Activated CD4-positive, alpha-beta T cell treated with anti-CD3 and anti-CD28 coated beads, Interleukin-2, amount 10 ng/mL, durations not matched to agents 7 days and 5 days (primary cell): ENCODE measurements around the gene AGK. TPM values are rescaled to one million over a fixed set of nuclear protein-coding genes. Genes with fewer than 3 reads are reported as not detected.
"Not testable (repeated sequence)": the region's sequence is repeated elsewhere in the genome, so short reads cannot be mapped to it uniquely, and the experiment has no call there.

Experiments
- CTCF ChIA-PET: fragments of 350-600 bp; sonication (Branson Sonifier 250); formaldehyde crosslinking; loops from one replicate; lab custom pipeline; 2021; ENCODE audit warnings: antibody characterized with exemption; lab: Charles Lee
- POLR2A ChIA-PET: fragments of 350-600 bp; sonication (Branson Sonifier 250); formaldehyde crosslinking; loops from one replicate; lab custom pipeline; 2021; ENCODE audit warnings: antibody characterized with exemption; lab: Charles Lee
- DNase-seq: peaks from one replicate; pipeline ENCODE4 v3.0.0-alpha.2; 2020
- H3K27ac Mint-ChIP-seq: one replicate; pipeline ENCODE4 v1.8.0; 2021; ENCODE audit warnings: mild to moderate bottlenecking, moderate library complexity, mixed read lengths
- H3K27me3 Mint-ChIP-seq: one replicate; pipeline ENCODE4 v1.8.0; 2021; ENCODE audit warnings: mixed read lengths
- H3K36me3 Mint-ChIP-seq: one replicate; pipeline ENCODE4 v1.8.0; 2021; ENCODE audit warnings: low read depth, mixed read lengths
- H3K4me1 Mint-ChIP-seq: one replicate; pipeline ENCODE4 v1.8.0; 2021; ENCODE audit warnings: mixed read lengths
- H3K4me3 Mint-ChIP-seq: one replicate; pipeline ENCODE4 v1.8.0; 2021; ENCODE audit warnings: mild to moderate bottlenecking, moderate library complexity, mixed read lengths
- H3K9me3 Mint-ChIP-seq: one replicate; pipeline ENCODE4 v1.8.0; 2021; ENCODE audit warnings: mixed read lengths
- total RNA-seq, 2 experiments: library from RNA; stranded (reverse); gene quantifications; one replicate each; pipeline ENCODE4 v1.2.3, GENCODE V29; 2021

AGK gene
- total RNA-seq, 2 experiments from 2014 or later, result 40.7 to 42.5 TPM

DNA sequence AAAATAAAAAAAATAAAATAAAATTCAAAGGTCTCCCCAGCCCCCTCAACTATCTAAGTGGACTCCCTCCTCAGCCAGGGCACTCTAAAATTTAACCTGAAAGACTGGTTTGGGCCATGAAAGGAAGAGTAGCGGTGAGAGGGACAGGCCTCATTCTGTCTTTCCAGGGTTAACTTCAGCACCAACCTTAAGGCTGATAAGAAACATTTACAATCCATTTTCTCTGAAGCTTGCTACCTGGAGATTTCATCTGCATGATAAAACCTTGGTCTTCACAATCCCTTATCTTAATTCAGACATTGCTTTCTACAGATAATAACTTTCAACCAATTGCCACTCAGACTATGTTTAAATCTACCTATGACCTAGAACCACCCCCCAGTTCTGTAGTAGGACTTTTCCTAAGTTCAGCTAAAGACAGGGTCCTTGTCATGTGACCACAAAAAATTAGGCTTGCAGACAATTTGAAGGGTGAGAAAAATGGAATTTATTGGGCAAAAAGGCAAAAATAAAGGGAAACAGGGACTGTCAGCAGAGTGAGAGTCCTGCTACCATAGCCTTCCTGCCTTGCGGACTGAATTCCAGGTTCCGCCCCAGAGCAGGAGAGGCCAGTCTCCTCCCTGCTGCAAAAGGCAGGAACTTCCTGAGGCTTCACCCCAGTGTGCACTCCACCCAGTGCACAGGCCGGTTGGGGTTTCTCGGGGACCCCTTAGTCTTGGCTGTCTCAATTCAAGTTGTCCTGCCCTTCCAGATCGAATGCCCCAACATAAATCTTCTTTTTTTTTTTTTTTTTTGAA, 26.0 kb downstream of the AGK start:
- Mint-ChIP-seq H3K4me1 (no peaks in the 10 kb centered on the region), H3K36me3 (peaks cover 52% of the 10 kb centered on the region), H3K4me3 (no peak overlapping the region), H3K27me3 (no peaks in the 10 kb centered on the region), H3K27ac (no peak overlapping the region), H3K9me3 (peaks cover 29% of the 10 kb centered on the region)
- DNase-seq, result no peak
- POLR2A ChIA-PET, result no interaction called here
- CTCF ChIA-PET, result interaction anchor here (0.6 to 1.2 kb wide), 4 partner anchors 8 to 331 kb away, joined by 3 read pairs; no protein-coding TSS in a partner anchor

DNA sequence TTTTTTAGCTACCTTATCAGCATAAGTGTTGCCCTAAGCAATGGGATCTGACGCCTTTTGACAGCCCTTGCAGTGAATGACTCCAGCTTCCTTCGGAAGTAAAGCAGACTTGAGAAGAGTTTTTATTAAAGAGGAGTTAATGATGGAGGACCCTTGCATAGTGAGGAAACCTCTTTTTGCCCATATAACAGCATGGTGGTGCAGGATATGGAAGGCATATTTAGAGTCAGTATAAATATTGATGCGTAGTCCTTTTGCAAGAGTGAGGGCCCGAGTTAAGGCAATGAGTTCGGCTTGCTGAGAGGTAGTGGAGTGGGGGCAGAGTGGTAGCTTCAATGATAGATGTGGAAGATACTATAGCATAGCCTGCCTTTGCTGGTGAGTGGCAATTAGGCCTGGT, 28.7 kb downstream of the AGK start:
- Mint-ChIP-seq H3K9me3 (peaks cover 32% of the 10 kb centered on the region), H3K36me3 (peaks cover 53% of the 10 kb centered on the region)
- H3K27ac Mint-ChIP-seq, CTCF ChIA-PET, H3K27me3 Mint-ChIP-seq, DNase-seq, H3K4me1 Mint-ChIP-seq, H3K4me3 Mint-ChIP-seq, POLR2A ChIA-PET: not testable (repeated sequence)

DNA sequence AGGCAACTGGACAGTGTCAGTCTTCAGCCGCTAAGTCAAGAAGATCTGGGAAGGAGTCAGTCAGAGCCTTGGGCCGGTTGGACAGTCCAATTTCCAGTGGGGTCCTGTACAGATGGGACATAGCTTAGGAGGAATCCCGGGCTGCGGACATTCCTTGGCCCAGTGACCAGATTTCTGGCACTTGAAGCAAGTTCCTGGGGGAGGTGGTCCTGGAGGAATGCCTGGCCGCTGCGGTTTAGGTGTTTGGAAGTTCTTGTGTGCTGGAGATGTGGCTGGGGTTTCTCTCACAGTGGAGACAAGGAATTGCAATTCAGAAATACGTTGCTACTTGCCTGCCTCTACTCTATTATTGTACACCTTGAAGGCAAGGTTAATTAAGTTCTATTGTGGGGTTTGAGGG, 30.9 kb downstream of the AGK start:
- H3K9me3 Mint-ChIP-seq, result peaks cover 20% of the 10 kb centered on the region
- POLR2A ChIA-PET, CTCF ChIA-PET, H3K4me3 Mint-ChIP-seq, H3K27ac Mint-ChIP-seq, H3K4me1 Mint-ChIP-seq, H3K27me3 Mint-ChIP-seq, DNase-seq: not testable (repeated sequence)
- H3K36me3 Mint-ChIP-seq, result peaks cover 54% of the 10 kb centered on the region

- no peak overlapping the region for H3K4me3 Mint-ChIP-seq
- peaks cover 9% of the 10 kb centered on the region for H3K4me1 Mint-ChIP-seq
- DNase-seq, result no peak
- H3K27me3 Mint-ChIP-seq, result no peaks in the 10 kb centered on the region
- peaks cover 59% of the 10 kb centered on the region for H3K36me3 Mint-ChIP-seq
- ChIA-PET CTCF (interaction anchor here (0.9 kb wide), 1 partner anchor 10 kb away, joined by 3 read pairs; no protein-coding TSS in a partner anchor), POLR2A (interaction anchor here (0.7 kb wide), 1 partner anchor 24 kb away, joined by 5 read pairs; no protein-coding TSS in a partner anchor)
- no peak overlapping the region for H3K27ac Mint-ChIP-seq
- peaks cover 18% of the 10 kb centered on the region for H3K9me3 Mint-ChIP-seq
Measured at GRCh38 chr7:141584935-141585334, 33.7 kb downstream of the AGK start.

- peaks cover 62% of the 10 kb centered on the region for H3K36me3 Mint-ChIP-seq
- H3K27ac Mint-ChIP-seq, result no peak overlapping the region
- H3K27me3 Mint-ChIP-seq, result no peaks in the 10 kb centered on the region
- ChIA-PET POLR2A (no interaction called here), CTCF (interaction anchor here (0.9 kb wide), 1 partner anchor 11 kb away, joined by 3 read pairs; no protein-coding TSS in a partner anchor)
- H3K9me3 Mint-ChIP-seq, result peaks cover 18% of the 10 kb centered on the region
- H3K4me3 Mint-ChIP-seq, result no peak overlapping the region
- no peak for DNase-seq
- peaks cover 16% of the 10 kb centered on the region for H3K4me1 Mint-ChIP-seq
Measured at GRCh38 chr7:141585592-141586510, 34.6 kb downstream of the AGK start.

- H3K27ac Mint-ChIP-seq, result no peak overlapping the region
- H3K9me3 Mint-ChIP-seq, result peaks cover 18% of the 10 kb centered on the region
- peaks cover 62% of the 10 kb centered on the region for H3K36me3 Mint-ChIP-seq
- no peaks in the 10 kb centered on the region for H3K27me3 Mint-ChIP-seq
- no peak for DNase-seq
- ChIA-PET CTCF (interaction anchor here (1.2 kb wide), 1 partner anchor 13 kb away, joined by 3 read pairs; no protein-coding TSS in a partner anchor), POLR2A (no interaction called here)
- no peak overlapping the region for H3K4me3 Mint-ChIP-seq
- H3K4me1 Mint-ChIP-seq, result peaks cover 19% of the 10 kb centered on the region
Measured at GRCh38 chr7:141586878-141587277, 35.7 kb downstream of the AGK start.

DNA sequence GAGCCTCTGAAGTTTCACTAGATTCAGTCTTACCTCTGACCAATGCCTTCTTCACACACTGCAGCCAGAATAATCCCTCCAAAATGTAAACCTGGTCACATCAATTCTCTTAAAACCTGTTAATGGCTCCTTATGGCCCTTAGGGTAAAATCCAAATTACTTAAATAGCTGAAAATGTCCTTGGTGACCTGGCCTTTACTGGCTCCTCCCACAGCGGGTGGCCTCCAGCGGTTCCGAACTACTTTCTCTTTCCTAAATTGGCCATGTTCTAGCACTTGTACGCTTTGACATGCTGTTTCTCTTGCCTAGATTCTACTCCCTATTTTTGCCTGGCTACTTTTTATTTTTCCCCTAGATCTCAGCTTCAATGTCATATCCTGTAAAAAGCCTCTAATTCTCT, 36.1 kb downstream of the AGK start:
- Mint-ChIP-seq H3K36me3 (peaks cover 63% of the 10 kb centered on the region), H3K4me1 (peaks cover 19% of the 10 kb centered on the region), H3K9me3 (peaks cover 18% of the 10 kb centered on the region), H3K27ac (no peak overlapping the region), H3K27me3 (no peaks in the 10 kb centered on the region), H3K4me3 (no peak overlapping the region)
- no peak for DNase-seq
- POLR2A ChIA-PET, result no interaction called here
- CTCF ChIA-PET, result interaction anchor here (1.2 kb wide), 1 partner anchor 13 kb away, joined by 3 read pairs; no protein-coding TSS in a partner anchor

DNA sequence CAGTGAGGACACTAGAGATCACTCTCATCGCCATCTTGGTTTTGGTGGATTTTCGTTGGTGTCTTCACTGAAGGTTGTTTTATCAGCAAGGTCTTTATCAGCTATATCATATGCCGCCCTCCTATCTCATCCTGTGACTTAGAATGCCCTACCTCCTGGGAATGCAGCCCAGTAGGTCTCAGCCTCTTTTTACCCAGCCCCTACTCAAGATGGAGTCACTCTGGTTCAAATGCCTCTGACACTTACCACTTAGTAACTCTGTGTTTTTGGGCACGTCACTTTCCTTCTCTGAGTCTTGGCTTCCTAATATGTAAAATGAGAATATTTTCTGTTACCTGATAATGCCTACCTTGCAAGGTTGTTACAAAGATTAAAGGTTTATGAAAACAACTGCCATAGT, 37.7 kb downstream of the AGK start:
- Mint-ChIP-seq H3K9me3 (peaks cover 7% of the 10 kb centered on the region), H3K27ac (no peak overlapping the region), H3K4me3 (no peak overlapping the region), H3K4me1 (peaks cover 17% of the 10 kb centered on the region), H3K36me3 (peaks cover 57% of the 10 kb centered on the region), H3K27me3 (no peaks in the 10 kb centered on the region)
- CTCF ChIA-PET, result interaction anchor here (1.1 kb wide), 1 partner anchor 11 kb away, joined by 3 read pairs; no protein-coding TSS in a partner anchor
- POLR2A ChIA-PET, result no interaction called here
- DNase-seq, result no peak

GRCh38 chr7:141590071-141590470, 38.9 kb downstream of the AGK start:
- peaks cover 4% of the 10 kb centered on the region for H3K9me3 Mint-ChIP-seq
- ChIA-PET CTCF (interaction anchor here (1.1 kb wide), 1 partner anchor 12 kb away, joined by 3 read pairs; no protein-coding TSS in a partner anchor), POLR2A (no interaction called here)
- H3K27me3 Mint-ChIP-seq, result no peaks in the 10 kb centered on the region
- no peak overlapping the region for H3K4me3 Mint-ChIP-seq
- no peak overlapping the region for H3K27ac Mint-ChIP-seq
- H3K36me3 Mint-ChIP-seq, result peaks cover 53% of the 10 kb centered on the region
- peaks cover 17% of the 10 kb centered on the region for H3K4me1 Mint-ChIP-seq
- DNase-seq, result no peak

DNA sequence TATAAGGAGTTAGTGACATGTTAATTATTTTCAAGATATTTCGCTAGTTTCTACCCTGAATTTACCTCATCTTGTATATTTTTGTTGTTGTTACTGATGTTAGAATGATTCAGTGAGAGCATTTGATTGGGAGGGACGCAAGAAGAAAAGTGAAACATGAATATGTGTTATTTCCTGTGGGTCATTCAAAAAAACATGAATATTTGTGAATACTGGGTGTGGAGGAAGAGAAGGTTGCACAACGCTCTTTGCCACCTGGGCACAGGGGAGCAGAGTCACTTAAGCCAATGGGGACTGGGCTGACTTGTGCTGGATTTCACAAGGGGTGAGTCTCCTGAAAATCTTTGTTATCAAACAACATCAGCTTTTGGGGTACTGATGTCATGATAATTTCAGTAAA, 39.5 kb downstream of the AGK start:
- POLR2A ChIA-PET, result no interaction called here
- DNase-seq, result no peak
- peaks cover 50% of the 10 kb centered on the region for H3K36me3 Mint-ChIP-seq

DNA sequence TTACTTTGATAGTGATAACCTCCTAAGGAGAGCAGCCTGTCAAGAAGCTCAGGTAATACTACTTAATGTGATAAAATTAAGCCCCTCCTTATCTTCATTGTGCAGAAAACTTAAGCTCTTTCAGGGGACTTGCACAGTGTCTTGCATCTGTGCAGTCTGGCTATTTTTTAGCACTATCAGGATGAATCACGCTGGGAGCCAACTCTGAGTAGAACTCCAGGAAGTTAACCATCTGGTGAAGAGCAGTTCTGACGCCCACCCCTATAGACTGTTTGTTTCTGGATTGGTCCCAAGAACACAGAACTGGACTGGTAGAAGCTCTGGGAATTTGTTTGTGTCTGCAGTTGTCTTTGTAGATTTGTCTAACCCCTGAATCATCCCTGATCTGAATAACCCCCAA, 41.9 kb downstream of the AGK start:
- Mint-ChIP-seq H3K4me1 (peaks cover 10% of the 10 kb centered on the region), H3K27me3 (no peaks in the 10 kb centered on the region), H3K36me3 (peaks cover 43% of the 10 kb centered on the region), H3K4me3 (no peak overlapping the region), H3K9me3 (no peaks in the 10 kb centered on the region), H3K27ac (no peak overlapping the region)
- ChIA-PET POLR2A (no interaction called here), CTCF (interaction anchor here (0.6 to 1.1 kb wide), 2 partner anchors 16 to 56 kb away, joined by 3 to 5 read pairs; no protein-coding TSS in a partner anchor)
- no peak for DNase-seq

More for the DNA sequence above, 39.5 kb downstream of the AGK start:
- no peak overlapping the region for H3K27ac Mint-ChIP-seq
- CTCF ChIA-PET, result no interaction called here
- no peak overlapping the region for H3K4me3 Mint-ChIP-seq
- peaks cover 17% of the 10 kb centered on the region for H3K4me1 Mint-ChIP-seq
- peaks cover 4% of the 10 kb centered on the region for H3K9me3 Mint-ChIP-seq
- H3K27me3 Mint-ChIP-seq, result no peaks in the 10 kb centered on the region

- no peak for DNase-seq
- peaks cover 40% of the 10 kb centered on the region for H3K36me3 Mint-ChIP-seq
- ChIA-PET CTCF (no interaction called here), POLR2A (no interaction called here)
- no peak overlapping the region for H3K27ac Mint-ChIP-seq
- H3K4me3 Mint-ChIP-seq, result no peak overlapping the region
- no peaks in the 10 kb centered on the region for H3K4me1 Mint-ChIP-seq
- no peaks in the 10 kb centered on the region for H3K27me3 Mint-ChIP-seq
- no peaks in the 10 kb centered on the region for H3K9me3 Mint-ChIP-seq
Measured at GRCh38 chr7:141597966-141598365, 46.8 kb downstream of the AGK start.
